GM18907 (cell line): Measurements from ENCODE around the gene SPOCK1.

ENCODE experiments used
- ATAC-seq: cut with Tn5 transposase; IDR thresholded peaks from one replicate; pipeline ENCODE4 v1.9.1; 2021; ENCODE audit warnings: mild to moderate bottlenecking, moderate library complexity; ENCODE audit not compliant: unreplicated experiment

SPOCK1 gene

DNA sequence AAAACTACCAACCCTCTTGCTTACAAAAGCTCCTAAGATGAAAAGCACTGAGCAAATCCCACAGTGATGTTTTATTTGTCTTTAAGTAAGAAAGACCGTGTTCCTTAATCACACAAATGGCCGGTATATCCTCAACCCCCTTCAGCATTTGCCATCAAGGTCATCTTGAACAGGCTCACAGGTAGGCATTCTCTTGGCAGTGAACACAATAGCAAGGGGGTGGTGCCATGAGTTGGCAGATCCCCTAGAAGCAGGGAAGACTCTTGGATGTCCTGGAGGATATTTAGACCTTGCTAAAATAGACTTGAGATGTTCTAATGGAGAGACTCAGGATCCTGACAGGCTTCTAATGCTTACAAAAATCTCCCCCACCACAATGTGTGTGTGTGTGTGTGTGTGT, 323.0 kb downstream of the SPOCK1 start:
- no peak for ATAC-seq

DNA sequence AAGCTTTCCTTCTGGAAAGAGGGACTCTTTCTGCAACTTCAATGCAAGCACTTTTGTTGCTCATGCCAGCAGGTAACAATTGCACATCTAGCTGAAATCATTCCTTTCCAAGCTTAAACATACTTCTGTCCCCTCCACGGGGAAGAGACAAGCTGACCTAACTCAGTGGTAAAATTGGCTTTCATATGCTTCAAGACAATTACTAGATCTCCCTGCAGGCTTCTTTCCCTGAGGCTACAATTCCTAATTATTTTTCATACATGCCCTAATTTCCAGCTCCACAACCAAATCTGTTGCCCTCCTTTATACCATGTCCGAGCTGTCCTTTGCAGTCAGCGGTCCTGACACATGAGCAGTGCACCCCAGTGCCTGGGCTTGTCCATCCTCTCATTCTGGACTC, 324.9 kb downstream of the SPOCK1 start:
- no peak for ATAC-seq

GRCh38 chr5:137172258-137172657, 326.9 kb downstream of the SPOCK1 start:
- no peak for ATAC-seq

GRCh38 chr5:137167187-137167586, 331.9 kb downstream of the SPOCK1 start:
- no peak for ATAC-seq

GRCh38 chr5:137164961-137165360, 334.2 kb downstream of the SPOCK1 start:
- ATAC-seq: no peak

DNA sequence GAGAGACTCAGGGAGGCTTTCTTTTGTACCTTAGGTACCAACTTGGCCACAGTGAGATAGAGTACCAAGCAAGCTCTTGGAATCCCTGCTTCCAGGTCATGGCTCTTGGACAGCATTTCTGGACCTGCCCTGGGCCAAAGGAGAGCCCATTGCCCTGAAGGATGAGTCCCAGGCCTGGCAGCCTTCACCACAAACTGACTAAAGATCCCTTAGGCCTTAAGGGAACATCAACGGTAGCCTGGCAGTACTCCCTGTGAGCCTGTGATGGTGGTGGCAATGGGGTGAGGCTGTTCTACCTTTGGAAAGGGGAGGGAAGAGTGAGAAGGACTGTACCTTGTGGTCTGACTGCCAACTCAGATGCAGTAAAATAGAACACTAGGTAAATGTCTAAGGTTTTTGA, 334.6 kb downstream of the SPOCK1 start:
- ATAC-seq: no peak

- no peak for ATAC-seq
Observed at GRCh38 chr5:137158691-137159090, 340.4 kb downstream of the SPOCK1 start.

DNA sequence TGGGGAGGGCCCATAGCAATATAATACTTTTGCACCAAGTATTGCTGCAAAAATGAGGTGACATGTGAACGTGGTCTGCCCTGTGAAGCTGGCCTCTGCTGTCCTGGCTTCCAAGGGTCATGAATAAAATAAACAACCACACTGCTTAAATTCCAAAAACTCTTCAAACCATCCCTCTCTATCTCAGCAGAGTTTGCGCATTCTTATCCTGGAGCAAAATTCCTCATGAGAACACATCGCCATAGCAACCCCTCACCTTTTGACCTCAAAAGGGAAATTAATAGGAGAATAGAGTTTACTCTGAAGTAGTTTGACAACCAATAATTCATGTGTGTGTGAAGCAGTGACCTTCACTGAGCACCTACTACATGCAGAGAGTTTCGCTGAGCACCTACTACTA, 342.9 kb downstream of the SPOCK1 start:
- no peak for ATAC-seq

DNA sequence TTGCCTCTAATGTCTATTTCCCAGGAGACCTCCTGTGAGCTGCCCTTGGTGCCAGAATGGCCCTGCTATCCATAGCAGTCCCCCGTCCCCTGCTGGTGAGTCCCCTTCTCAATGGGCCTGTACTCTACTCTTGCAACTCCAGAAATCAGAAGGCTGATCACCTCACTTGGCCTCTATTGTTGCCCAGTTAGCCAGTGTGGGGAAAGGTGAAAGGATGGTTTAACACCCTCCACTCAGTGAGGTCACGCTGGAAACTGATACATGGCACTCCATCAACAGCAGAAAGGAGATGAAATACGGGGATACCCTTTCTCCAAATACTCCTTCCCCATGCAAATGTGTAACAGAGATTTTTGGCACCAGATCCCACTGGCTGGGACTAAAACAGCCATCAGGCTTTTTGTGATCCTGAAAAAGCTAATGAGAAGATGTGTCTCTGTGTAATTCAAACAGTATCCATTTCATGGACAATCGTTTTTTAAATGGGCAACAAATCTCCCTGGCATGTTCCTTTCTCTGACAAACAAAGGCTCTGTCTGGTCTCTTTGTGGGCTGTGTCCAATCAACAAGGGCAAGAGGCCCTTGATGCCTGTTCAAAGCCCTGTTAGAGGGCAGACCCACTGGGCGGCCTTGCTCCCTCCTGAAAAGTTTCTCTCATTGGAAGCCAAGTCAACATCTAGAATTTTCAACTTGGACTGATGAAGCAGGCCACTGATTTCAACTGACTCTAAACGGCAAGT, 343.7 kb downstream of the SPOCK1 start:
- ATAC-seq: no peak

DNA sequence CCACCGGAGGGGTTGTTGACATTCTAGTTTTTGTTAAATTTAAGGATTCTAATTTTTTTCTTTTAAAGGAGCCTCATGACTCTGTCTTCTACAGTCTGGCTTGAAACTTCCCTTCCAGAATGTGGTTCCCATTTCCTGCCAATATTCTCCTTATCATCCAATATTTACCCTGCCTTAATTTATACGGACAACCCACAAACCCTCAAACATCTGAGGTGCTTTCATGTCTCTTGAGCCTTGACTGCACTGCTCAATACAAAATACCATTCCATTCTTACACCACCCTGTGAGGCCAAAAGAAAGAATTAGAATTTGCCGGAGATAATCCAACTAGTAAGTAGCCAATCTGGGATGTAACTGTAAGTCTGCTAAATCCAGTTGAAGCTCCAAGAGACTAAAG, 346.5 kb downstream of the SPOCK1 start:
- no peak for ATAC-seq

DNA sequence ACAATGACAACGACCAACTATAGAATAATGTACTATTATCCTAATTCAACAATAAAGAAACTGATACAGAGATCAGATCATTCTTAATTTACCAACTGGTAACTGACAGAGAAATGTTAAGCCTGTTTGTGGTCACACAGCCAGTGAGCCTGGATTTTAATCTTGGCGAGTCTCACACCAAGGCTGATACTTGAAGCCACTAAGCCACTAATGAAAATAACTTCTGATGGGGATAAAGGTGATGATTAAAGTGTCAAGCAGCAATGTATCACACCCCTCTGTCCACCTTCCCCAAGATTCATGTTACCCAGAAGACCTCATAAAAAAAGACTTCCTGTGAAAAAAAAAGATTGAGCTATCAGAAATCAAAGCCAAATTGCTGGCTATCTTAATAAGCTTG, 350.5 kb downstream of the SPOCK1 start:
- ATAC-seq: no peak

GRCh38 chr5:137148159-137148558, 351.0 kb downstream of the SPOCK1 start:
- ATAC-seq: no peak

- ATAC-seq: no peak
Observed at GRCh38 chr5:137147346-137147745, 351.8 kb downstream of the SPOCK1 start.

- ATAC-seq: no peak
Observed at GRCh38 chr5:137146402-137146890, 352.7 kb downstream of the SPOCK1 start.

DNA sequence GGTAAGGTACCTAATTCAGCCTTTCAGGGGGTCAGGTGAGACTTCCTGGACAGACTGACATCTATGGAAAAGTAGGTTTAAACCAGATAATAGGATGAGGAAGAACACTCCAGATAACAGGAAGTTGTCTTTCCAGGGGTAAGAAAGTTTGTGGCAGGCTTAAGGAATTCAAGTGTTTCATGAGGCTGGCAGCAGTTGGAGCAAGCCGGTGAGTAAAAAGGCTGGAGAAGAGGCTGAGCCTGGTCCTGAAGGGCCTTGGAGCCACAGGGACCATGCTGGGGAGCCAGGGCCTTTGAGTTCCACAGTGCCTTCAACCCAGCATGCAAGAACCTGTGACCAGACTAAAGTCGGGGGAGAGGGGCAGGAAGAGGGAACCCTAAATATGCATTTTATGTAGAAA, 353.4 kb downstream of the SPOCK1 start:
- ATAC-seq: no peak

DNA sequence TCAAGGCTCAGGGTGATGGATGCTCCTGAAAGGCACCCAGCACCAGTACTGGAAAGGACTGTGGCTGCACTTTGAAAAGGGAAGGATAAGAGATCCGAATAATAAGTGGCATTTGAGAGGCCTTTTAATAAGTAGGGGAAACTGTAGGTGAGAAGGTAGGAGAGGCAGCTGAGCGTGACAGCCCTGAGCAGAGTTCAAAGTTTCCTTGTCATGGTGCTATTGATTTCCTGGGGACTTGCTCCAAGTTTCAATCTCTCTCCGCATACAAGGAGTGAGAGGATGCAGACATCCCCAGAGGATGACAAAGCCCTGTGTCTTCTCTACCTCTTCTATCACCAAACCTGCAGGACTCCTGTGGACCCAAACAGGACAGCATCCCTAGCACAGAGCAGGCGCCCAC, 354.5 kb downstream of the SPOCK1 start:
- no peak for ATAC-seq

GRCh38 chr5:137142764-137143605, 356.1 kb downstream of the SPOCK1 start:
- peak; percentile 74 for ATAC-seq

GRCh38 chr5:137142346-137142745, 356.8 kb downstream of the SPOCK1 start:
- peak; percentile 62 for ATAC-seq

DNA sequence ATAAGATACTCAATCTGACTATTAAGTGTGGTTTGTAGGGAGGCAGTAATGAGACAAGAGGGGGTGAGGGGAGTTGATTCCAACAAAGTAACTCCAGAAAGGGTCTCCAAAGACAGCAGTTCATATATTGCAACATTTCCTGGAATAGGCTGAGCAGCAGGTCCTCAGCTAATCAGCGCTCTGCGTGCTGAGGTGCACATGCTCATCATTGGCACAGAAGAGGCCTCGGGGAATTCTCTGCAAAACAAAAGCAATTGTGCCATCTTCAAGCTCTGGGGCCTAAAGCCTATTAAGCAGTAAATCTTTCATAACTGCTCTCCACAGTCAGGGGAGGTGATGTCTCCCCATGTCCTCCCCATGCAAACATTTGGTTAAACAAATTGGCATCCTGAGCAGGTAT, 357.3 kb downstream of the SPOCK1 start:
- ATAC-seq: no peak

DNA sequence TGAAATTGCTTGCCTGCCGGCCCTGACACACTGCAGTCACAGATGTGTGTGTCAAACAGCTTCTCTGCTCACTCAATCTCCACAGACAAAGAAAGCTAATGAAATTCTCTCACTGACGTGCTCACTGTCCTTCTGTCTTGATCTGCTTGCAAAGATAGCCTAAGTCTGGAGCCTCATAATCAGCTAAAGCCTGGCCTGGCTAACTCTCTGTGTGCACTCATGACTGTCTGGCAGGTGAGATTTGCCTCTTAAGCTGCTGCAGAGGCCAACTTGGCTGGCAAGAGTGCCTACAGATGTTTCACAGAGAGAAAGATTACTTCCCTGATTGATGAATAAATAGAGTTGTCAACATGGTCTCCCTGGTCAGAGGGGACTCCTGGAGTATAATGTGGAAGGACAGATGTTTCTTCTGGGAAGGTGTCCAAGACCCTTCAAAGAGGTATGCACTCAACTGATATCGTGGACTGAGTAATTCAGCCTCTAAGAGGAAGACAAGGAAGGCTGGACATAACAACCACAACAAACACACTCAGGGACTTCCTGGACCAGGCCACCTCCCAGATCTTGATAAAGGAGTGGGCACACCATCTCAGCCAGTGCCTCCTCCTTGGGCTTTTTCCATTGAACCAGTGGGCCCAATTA, 362.0 kb downstream of the SPOCK1 start:
- no peak for ATAC-seq

GRCh38 chr5:137134920-137135532, 364.1 kb downstream of the SPOCK1 start:
- no peak for ATAC-seq
